ENCODE measurements around the gene SLC7A1. TPM values are rescaled to one million over a fixed set of nuclear protein-coding genes. Genes with fewer than 3 reads are reported as not detected.
A peak's percentile ranks its signal among the peaks of the same experiment; 100 is the strongest.

Gene SLC7A1
- total and polyA plus RNA-seq, 2 of the 4 experiments (the other 2 are of a cell fraction): 9.7 to 22.3 TPM

DNA sequence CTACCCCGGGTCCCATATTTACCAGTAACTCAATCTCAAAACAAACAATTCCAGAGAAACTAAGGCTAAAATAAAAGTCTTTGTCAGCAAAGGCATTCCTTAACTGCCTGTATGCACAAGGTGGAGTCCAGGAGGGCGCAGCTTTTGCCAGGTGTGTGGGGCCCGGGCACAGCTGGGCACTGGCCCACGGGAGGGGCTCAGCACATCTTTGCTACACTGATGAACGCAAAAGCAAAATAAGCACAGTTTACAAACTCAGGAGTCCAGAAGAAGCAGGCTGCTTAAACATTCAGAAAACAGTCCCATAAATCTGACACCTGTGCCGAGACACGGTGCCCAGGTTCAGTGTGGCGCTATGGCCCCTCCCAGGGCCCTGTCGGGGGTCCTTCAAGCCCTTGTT, 70.8 kb downstream of the SLC7A1 start:
- dilution Hi-C loops (cut with HindIII; ENCODE audit: low sequenced_read_pairs, unreplicated experiment) (no loop called here), intact Hi-C loops (cut with micrococcal nuclease) (loop anchor here (5.0 kb wide), 1 partner anchor 68 kb away; no protein-coding TSS in a partner anchor), in situ Hi-C loops (cut with MboI; ENCODE audit: low sequenced_read_pairs) (no loop called here)
- BruUV-seq (replicated peaks): no TSS peak
- no peaks in the 10 kb centered on the region for H3K27me3 ChIP-seq (ENCODE audit: control insufficient read depth, insufficient read depth, low read length)
- no peak overlapping the region for H4K91ac ChIP-seq (ENCODE audit: insufficient read depth, low read depth, low read length)
- H2BK5ac ChIP-seq (ENCODE audit: low read depth, low read length, poor library complexity, severe bottlenecking): no peak overlapping the region
- WGBS, 2 experiments (ENCODE audit: extremely low coverage in 2 of 2, insufficient read length in 1 of 2): 95% methylated on average over 6 of the region's 9 CpGs; no CpG with 5 or more reads in 1 of the 2 experiments
- no peak overlapping the region for H2AFZ ChIP-seq (replicated peaks; ENCODE audit: low read length, poor library complexity)
- no peak overlapping the region for H4K5ac ChIP-seq (ENCODE audit: low read depth, low read length)
- CTCF ChIA-PET: no interaction called here
- H3K4me2 ChIP-seq (ENCODE audit: low read depth, low read length): no peak overlapping the region
- no peak overlapping the region for H4K8ac ChIP-seq (ENCODE audit: low read depth in 2 of 2, low read length in 2 of 2)
- peaks cover 11% of the 10 kb centered on the region for H3K9me1 ChIP-seq (ENCODE audit: insufficient read depth, low read length)
- H3K23ac ChIP-seq (ENCODE audit: low read depth, low read length): no peak overlapping the region
- H3K18ac ChIP-seq (ENCODE audit: low read depth, low read length): no peak overlapping the region
- H2AK9ac ChIP-seq (replicated peaks; ENCODE audit: low read depth, low read length, poor library complexity): peak overlapping the region; percentile 20
- H2BK20ac ChIP-seq (ENCODE audit: low read depth, low read length): no peak overlapping the region
- H3K56ac ChIP-seq (ENCODE audit: extremely low read depth, insufficient read depth, low read length): no peak overlapping the region
- H3K4me3 ChIP-seq (ENCODE audit: insufficient read depth, low read depth, low read length): no peak overlapping the region
- no peak for ATAC-seq (ENCODE audit: low read depth)
- peaks cover 7% of the 10 kb centered on the region for H3K4me1 ChIP-seq (ENCODE audit: control insufficient read depth, insufficient read depth, low read length)
- no peak overlapping the region for H3K14ac ChIP-seq (replicated peaks; ENCODE audit: low read depth, low read length)
- H3K27ac ChIP-seq (ENCODE audit: insufficient read depth, low read length): no peak overlapping the region
- peaks cover 53% of the 10 kb centered on the region for H3K36me3 ChIP-seq (ENCODE audit: control insufficient read depth, insufficient read depth, low read length)
- POLR2A ChIA-PET (ENCODE audit: unreplicated experiment): no interaction called here
- peaks cover 6% of the 10 kb centered on the region; the same call in 1 of the 2 replicates for H4K20me1 ChIP-seq (ENCODE audit: insufficient read depth, low read length)
- peaks cover 29 to 61% of the 10 kb centered on the region in 2 experiments for H3K79me1 ChIP-seq (ENCODE audit: low read depth in 1 of 2, low read length in 2 of 2)
- H3K4ac ChIP-seq (ENCODE audit: low read depth, low read length): no peak overlapping the region
- no peak overlapping the region for H2AK5ac ChIP-seq (ENCODE audit: low read depth, low read length)
- no peak overlapping the region for H3K9ac ChIP-seq (ENCODE audit: low read depth, low read length)
- H2BK120ac ChIP-seq (ENCODE audit: low read depth, low read length): no peak overlapping the region
- no peaks in the 10 kb centered on the region for H3K9me3 ChIP-seq (ENCODE audit: control insufficient read depth, insufficient read depth, low read length)
- TF ChIP-seq RFX5 (IDR thresholded peaks at IDR 0.05; ENCODE audit: low read depth, low read length): no peak
- no peak for TF ChIP-seq SMC3 (IDR thresholded peaks at IDR 0.05; ENCODE audit: low read depth, low read length)
- no peak for TF ChIP-seq MAFK (IDR thresholded peaks at IDR 0.05; ENCODE audit: low read depth, low read length)
- TF ChIP-seq, protein P1, sequence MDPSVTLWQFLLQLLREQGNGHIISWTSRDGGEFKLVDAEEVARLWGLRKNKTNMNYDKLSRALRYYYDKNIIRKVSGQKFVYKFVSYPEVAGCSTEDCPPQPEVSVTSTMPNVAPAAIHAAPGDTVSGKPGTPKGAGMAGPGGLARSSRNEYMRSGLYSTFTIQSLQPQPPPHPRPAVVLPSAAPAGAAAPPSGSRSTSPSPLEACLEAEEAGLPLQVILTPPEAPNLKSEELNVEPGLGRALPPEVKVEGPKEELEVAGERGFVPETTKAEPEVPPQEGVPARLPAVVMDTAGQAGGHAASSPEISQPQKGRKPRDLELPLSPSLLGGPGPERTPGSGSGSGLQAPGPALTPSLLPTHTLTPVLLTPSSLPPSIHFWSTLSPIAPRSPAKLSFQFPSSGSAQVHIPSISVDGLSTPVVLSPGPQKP (IDR thresholded peaks at IDR 0.05; ENCODE audit: borderline replicate concordance, low read depth, low read length): no peak
- no peak for TF ChIP-seq NFE2L2 (IDR thresholded peaks at IDR 0.05; ENCODE audit: low read depth, low read length)
- no peak overlapping the region for H2BK15ac ChIP-seq (ENCODE audit: low read depth, low read length)
- DNase-seq: no peak
